Liver (tissue), 9 donors: ENCODE measurements around the gene TCAIM. TPM values are rescaled to one million over a fixed set of nuclear protein-coding genes. Genes with fewer than 3 reads are reported as not detected.
"Not testable (repeated sequence)": the region's sequence is repeated elsewhere in the genome, so short reads cannot be mapped to it uniquely, and the experiment has no call there.

Source experiments
- DNase-seq: peaks from one replicate; pipeline ENCODE4 v3.0.0-alpha.2; 2017; ENCODE audit warnings: low spot score
- H3K27ac ChIP-seq, 2 donors: one replicate each; pipeline ENCODE4 v1.7.0; 2013; ENCODE audit warnings: inconsistent platforms in 2 of 2, low read length in 2 of 2, control low read depth in 1 of 2, low read depth in 1 of 2, mild to moderate bottlenecking in 1 of 2
- H3K27me3 ChIP-seq, 4 donors: one replicate each; pipeline versions ENCODE4 v1.6.1 to v1.7.0; 2013; ENCODE audit warnings: low read length in 3 of 4, inconsistent platforms in 1 of 4, mild to moderate bottlenecking in 1 of 4, moderate library complexity in 1 of 4; ENCODE audit not compliant: control insufficient read depth in 4 of 4, insufficient read depth in 4 of 4
- H3K36me3 ChIP-seq, 4 donors: one replicate each; pipeline versions ENCODE4 v1.6.1 to v1.7.0; 2013; ENCODE audit warnings: low read length in 3 of 4, mild to moderate bottlenecking in 3 of 4, low read depth in 1 of 4, moderate library complexity in 1 of 4; ENCODE audit not compliant: control insufficient read depth in 4 of 4, insufficient read depth in 3 of 4
- H3K4me1 ChIP-seq, 4 donors: one replicate each; pipeline versions ENCODE4 v1.6.1 to v1.7.0; 2013; ENCODE audit warnings: low read length in 3 of 4, mild to moderate bottlenecking in 3 of 4, moderate library complexity in 1 of 4; ENCODE audit not compliant: control insufficient read depth in 4 of 4, insufficient read depth in 4 of 4
- H3K4me3 ChIP-seq, 3 donors: one replicate each; pipeline versions ENCODE4 v1.6.1 to v1.7.0; 2013; ENCODE audit warnings: low read length in 3 of 3, control low read depth in 1 of 3, low read depth in 1 of 3, mild to moderate bottlenecking in 1 of 3
- H3K9ac ChIP-seq, 2 donors: one replicate each; pipeline ENCODE4 v1.7.0; 2013; ENCODE audit warnings: low read length in 2 of 2, mild to moderate bottlenecking in 2 of 2, moderate library complexity in 2 of 2, control low read depth in 1 of 2, low read depth in 1 of 2
- H3K9me3 ChIP-seq, 4 donors: one replicate each; pipeline versions ENCODE4 v1.6.1 to v1.7.0; 2013; ENCODE audit warnings: low read length in 3 of 4; ENCODE audit not compliant: control insufficient read depth in 4 of 4
- ATF3 ChIP-seq: IDR thresholded peaks from 2 replicates; pipeline ENCODE4 v1.6.1; 2016; ENCODE audit warnings: antibody characterized with exemption
- EGR1 ChIP-seq, 2 donors: IDR thresholded peaks; 2 replicates each; pipeline ENCODE4 v1.6.1; 2016 to 2018; ENCODE audit warnings: antibody characterized with exemption in 2 of 2, low read depth in 2 of 2
- FOXA1 ChIP-seq: IDR thresholded peaks from 2 replicates; pipeline ENCODE4 v1.6.1; 2016; ENCODE audit warnings: antibody characterized with exemption
- FOXA2 ChIP-seq: IDR thresholded peaks from 2 replicates; pipeline ENCODE4 v1.6.1; 2016; ENCODE audit warnings: antibody characterized with exemption
- GABPA ChIP-seq, 2 donors: IDR thresholded peaks in 1 of 2; conservative IDR thresholded peaks in 1 of 2; 2 replicates each; pipeline ENCODE4 v1.6.1; 2016; ENCODE audit warnings: antibody characterized with exemption in 2 of 2, mild to moderate bottlenecking in 1 of 2, moderate library complexity in 1 of 2
- HNF4A ChIP-seq, 2 donors: conservative IDR thresholded peaks; 2 replicates each; pipeline ENCODE4 v1.6.1; 2016; ENCODE audit warnings: antibody characterized with exemption in 2 of 2, mild to moderate bottlenecking in 2 of 2
- HNF4G ChIP-seq: IDR thresholded peaks from 2 replicates; pipeline ENCODE4 v1.6.1; 2016; ENCODE audit warnings: antibody characterized with exemption
- MAX ChIP-seq: IDR thresholded peaks from 2 replicates; pipeline ENCODE4 v1.6.1; 2016; ENCODE audit warnings: antibody characterized with exemption
- NR2F2 ChIP-seq: IDR thresholded peaks from 2 replicates; pipeline ENCODE4 v1.6.1; 2016; ENCODE audit warnings: antibody characterized with exemption
- RAD21 ChIP-seq, 2 donors: IDR thresholded peaks; 2 replicates each; pipeline ENCODE4 v1.6.1; 2016; ENCODE audit warnings: antibody characterized with exemption in 2 of 2, mild to moderate bottlenecking in 2 of 2
- REST ChIP-seq: IDR thresholded peaks from 2 replicates; pipeline ENCODE4 v1.6.1; 2016; ENCODE audit warnings: antibody characterized with exemption, mild to moderate bottlenecking
- RXRA ChIP-seq, 2 donors: IDR thresholded peaks; 2 replicates each; pipeline ENCODE4 v1.6.1; 2017 to 2018; ENCODE audit warnings: antibody characterized with exemption in 2 of 2, mild to moderate bottlenecking in 1 of 2
- SP1 ChIP-seq: IDR thresholded peaks from 2 replicates; pipeline ENCODE4 v1.6.1; 2018; ENCODE audit warnings: antibody characterized with exemption, mild to moderate bottlenecking
- YY1 ChIP-seq: IDR thresholded peaks from 2 replicates; pipeline ENCODE4 v1.6.1; 2016; ENCODE audit warnings: antibody characterized with exemption, mild to moderate bottlenecking
- WGBS: extraction: QIAGEN DNeasy Blood & Tissue Kit; methylation state at CpG from one replicate; pipeline ENCODE4 v1.1.7; 2013; 5-methylcytosine and 5-hydroxymethylcytosine counted together
- polyA plus RNA-seq, 2 donors: library from polyadenylated mRNA; stranded (reverse) in 1 of 2; unstranded in 1 of 2; fragments of 200-250 nt in 1 of 2; fragments of >200 nt in 1 of 2; fragmentation: Nextera tagmentation in 1 of 2; extraction: Ambion mirVana in 1 of 2; gene quantifications; one replicate each; pipeline versions ENCODE4 v1.2.1 to v1.2.3, GENCODE V29; 2013 to 2015
- total RNA-seq, 2 donors: library from RNA; depleted of rRNA; stranded (reverse); fragments of >200 nt; gene quantifications; one replicate each; pipeline ENCODE4 v1.2.3, GENCODE V29; 2014
- donor health status: healthy.
- donor health status: healthy.
- donor health status: healthy.
- donor health status: healthy.
- donor health status: healthy.

The TCAIM gene
- total and polyA plus RNA-seq, 4 donors, result 21.0 to 46.6 (median 24.0) TPM

- Histone ChIP-seq H3K27me3 (no peaks in the 10 kb centered on the region), H3K9ac (no peak overlapping the region), H3K36me3 (no peaks in the 10 kb centered on the region), H3K4me3 (no peak overlapping the region), H3K27ac (no peak overlapping the region), H3K4me1 (peaks cover 2 to 38% (median 26%) of the 10 kb centered on the region in 4 donors), H3K9me3 (no peaks in the 10 kb centered on the region)
- 34% methylated on average over 1 of the region's 1 CpG for WGBS
- DNase-seq, result no peak
- TF ChIP-seq NR2F2 (no peak), FOXA2 (no peak), ATF3 (no peak)
These were observed 3.7 kb downstream of the TCAIM start for GRCh38 chr3:44342176-44342790.

- no peak overlapping the region for H3K4me3 ChIP-seq
- H3K9me3 ChIP-seq, result no peaks in the 10 kb centered on the region
- no peaks in the 10 kb centered on the region for H3K27me3 ChIP-seq
- peaks cover 2 to 36% (median 24%) of the 10 kb centered on the region in 4 donors for H3K4me1 ChIP-seq
- no peaks in the 10 kb centered on the region for H3K36me3 ChIP-seq
- no peak overlapping the region for H3K27ac ChIP-seq
- no peak for TF ChIP-seq ATF3
- no peak for TF ChIP-seq NR2F2
- TF ChIP-seq FOXA2, result no peak
- TF ChIP-seq GABPA (IDR thresholded peaks at IDR 0.05 in 1 of 2, conservative IDR thresholded peaks at IDR 0.05 in 1 of 2), result no peak
- no peak for TF ChIP-seq RAD21 (IDR thresholded peaks at IDR 0.05)
- TF ChIP-seq EGR1 (IDR thresholded peaks at IDR 0.05; ENCODE audit: low read depth in 2 of 2), result no peak
- DNase-seq, result no peak
- H3K9ac ChIP-seq, result no peak overlapping the region
These were observed 4.9 kb downstream of the TCAIM start for GRCh38 chr3:44343421-44343820.

- not testable (repeated sequence) for H3K27me3 ChIP-seq, H3K4me3 ChIP-seq, DNase-seq, H3K9me3 ChIP-seq, H3K9ac ChIP-seq, H3K36me3 ChIP-seq
- WGBS, result 49% methylated on average over 6 of the region's 6 CpGs
- TF ChIP-seq MAX (peak; percentile 35), SP1 (peak; percentile 34), RAD21 (IDR thresholded peaks at IDR 0.05) (peak in 1 of 2 donors; percentile 34), RXRA (IDR thresholded peaks at IDR 0.05) (peak; percentile 31 to 35), HNF4A (conservative IDR thresholded peaks at IDR 0.05) (peak; percentile 39 to 55), NR2F2 (peak; percentile 85), YY1 (peak; percentile 16)
- Histone ChIP-seq H3K4me1 (peaks cover 0 to 20% (median 14%) of the 10 kb centered on the region in 4 donors), H3K27ac (peak overlapping the region in 1 of 2 donors; percentile 50)
These were observed 8.0 kb downstream of the TCAIM start for GRCh38 chr3:44346590-44346989.

- no peak overlapping the region for H3K4me3 ChIP-seq
- H3K4me1 ChIP-seq, result peaks cover 0 to 26% (median 13%) of the 10 kb centered on the region in 4 donors
- no peaks in the 10 kb centered on the region for H3K27me3 ChIP-seq
- no peak overlapping the region for H3K9ac ChIP-seq
- WGBS, result 94% methylated on average over 6 of the region's 6 CpGs
- TF ChIP-seq REST (no peak), NR2F2 (no peak), ATF3 (no peak), RXRA (IDR thresholded peaks at IDR 0.05) (no peak), HNF4G (no peak), FOXA1 (no peak)
- DNase-seq, result no peak
- H3K27ac ChIP-seq, result no peak overlapping the region
- no peaks in the 10 kb centered on the region for H3K36me3 ChIP-seq
- no peaks in the 10 kb centered on the region for H3K9me3 ChIP-seq
These were observed 10.4 kb downstream of the TCAIM start for GRCh38 chr3:44348993-44349392.
